Measurements from ENCODE around the gene ALPP.

DNA sequence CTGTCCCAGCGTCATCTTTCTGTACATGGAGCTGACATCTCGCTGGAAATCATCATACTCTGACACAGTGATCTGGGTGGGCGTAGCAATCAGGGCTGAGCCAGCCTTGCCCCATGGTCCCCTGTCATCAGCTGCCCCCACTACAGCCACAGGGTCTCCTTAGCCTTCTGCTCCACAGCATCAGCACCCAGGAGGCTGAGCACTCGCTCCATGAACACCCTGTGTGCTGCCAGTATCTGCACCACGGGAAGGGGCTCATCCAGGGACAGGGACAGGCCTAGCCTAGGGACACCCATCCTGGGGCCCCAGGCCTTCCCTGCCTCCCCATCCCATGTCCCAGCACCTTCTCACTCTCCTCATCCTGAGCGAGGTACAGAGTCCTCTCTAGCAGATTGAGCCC is 39.5 kb downstream of the ALPP start:
- no peak for TF ChIP-seq EZH2 (IDR thresholded peaks at IDR 0.05; ENCODE audit: low read length, unreplicated experiment)
- TF ChIP-seq, protein P1, sequence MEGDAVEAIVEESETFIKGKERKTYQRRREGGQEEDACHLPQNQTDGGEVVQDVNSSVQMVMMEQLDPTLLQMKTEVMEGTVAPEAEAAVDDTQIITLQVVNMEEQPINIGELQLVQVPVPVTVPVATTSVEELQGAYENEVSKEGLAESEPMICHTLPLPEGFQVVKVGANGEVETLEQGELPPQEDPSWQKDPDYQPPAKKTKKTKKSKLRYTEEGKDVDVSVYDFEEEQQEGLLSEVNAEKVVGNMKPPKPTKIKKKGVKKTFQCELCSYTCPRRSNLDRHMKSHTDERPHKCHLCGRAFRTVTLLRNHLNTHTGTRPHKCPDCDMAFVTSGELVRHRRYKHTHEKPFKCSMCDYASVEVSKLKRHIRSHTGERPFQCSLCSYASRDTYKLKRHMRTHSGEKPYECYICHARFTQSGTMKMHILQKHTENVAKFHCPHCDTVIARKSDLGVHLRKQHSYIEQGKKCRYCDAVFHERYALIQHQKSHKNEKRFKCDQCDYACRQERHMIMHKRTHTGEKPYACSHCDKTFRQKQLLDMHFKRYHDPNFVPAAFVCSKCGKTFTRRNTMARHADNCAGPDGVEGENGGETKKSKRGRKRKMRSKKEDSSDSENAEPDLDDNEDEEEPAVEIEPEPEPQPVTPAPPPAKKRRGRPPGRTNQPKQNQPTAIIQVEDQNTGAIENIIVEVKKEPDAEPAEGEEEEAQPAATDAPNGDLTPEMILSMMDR (conservative IDR thresholded peaks at IDR 0.05; ENCODE audit: low read depth, low read length) = no peak

All from PC-3 (cell line).